ENCODE data around the gene SLC5A10.

GRCh38 chr17:18963126-18964017, 11.4 kb downstream of the SLC5A10 start:
- no peak for TF ChIP-seq CTCF (IDR thresholded peaks at IDR 0.05)
- TF ChIP-seq POLR2A (IDR thresholded peaks at IDR 0.05), result no peak
- TF ChIP-seq EP300 (IDR thresholded peaks at IDR 0.05), result no peak

All from ovary (tissue), 3 donors.